Measurements from ENCODE around the gene SLC48A1.

The SLC48A1 gene

DNA sequence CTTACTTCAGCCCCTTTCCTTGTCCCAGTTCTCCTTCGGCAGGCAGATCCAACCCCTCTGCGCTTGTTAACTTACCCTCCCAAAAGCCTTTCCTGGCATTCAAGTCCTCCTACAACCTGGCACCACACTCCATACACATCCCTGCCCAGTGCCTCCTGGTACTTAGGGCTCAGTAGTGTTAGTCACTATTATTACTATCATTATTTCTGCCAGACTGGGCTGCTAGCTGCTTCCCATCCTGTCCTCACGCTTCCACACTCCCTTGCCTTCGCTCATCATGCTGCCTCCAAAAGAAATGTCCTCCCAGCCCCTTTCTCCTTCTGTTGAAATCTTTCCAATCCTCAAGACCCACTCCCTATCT lies 48.3 kb downstream of the SLC48A1 start:
- DNase-seq (ENCODE audit: low read depth in 1 of 2, low spot score in 1 of 2): no peak

DNA sequence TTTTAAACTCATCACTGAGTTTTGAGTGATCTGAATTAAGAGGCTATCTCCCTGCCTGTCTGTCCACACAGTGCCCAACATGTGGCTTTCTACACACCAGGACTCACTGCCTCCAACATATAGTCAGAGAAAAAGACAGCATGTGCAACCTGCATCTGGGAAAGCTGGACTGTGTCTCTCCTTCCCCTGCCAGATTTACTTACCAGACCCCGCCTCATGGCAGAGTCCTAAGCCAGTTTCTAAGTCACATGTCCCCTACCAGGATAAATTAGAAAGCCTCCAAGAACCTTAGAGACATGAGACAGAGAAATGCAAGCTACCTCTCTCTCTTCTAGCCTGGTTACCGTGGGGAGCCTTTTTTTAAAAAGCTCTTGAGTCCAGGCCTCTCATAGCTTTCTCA lies 49.4 kb downstream of the SLC48A1 start:
- no peak for DNase-seq (ENCODE audit: low read depth in 1 of 2, low spot score in 1 of 2)

DNA sequence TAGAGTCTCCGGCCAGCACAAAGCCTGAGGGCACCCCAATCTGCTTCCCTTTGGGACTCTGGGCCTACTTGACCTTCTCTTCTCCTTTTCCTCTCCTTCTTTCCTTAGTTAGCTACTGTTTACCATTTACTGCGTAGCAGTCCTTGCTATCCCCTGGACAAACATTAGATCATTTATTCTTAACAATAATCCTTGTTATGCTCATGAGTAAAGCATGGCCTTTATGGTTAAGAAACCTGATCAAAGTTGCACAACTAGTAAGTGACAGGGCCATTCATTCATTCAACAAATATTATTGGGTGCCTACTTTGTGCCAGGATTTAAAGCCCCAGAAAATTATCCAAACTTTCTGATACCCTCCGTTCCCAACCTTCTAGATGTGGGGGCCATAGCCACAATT lies 49.8 kb downstream of the SLC48A1 start:
- DNase-seq (ENCODE audit: low read depth in 1 of 2, low spot score in 1 of 2): no peak

- DNase-seq (ENCODE audit: low read depth in 1 of 2, low spot score in 1 of 2): no peak
Measured at GRCh38 chr12:47823422-47824086, 50.5 kb downstream of the SLC48A1 start.

GRCh38 chr12:47824198-47824597 lies 51.2 kb downstream of the SLC48A1 start:
- no peak for DNase-seq (ENCODE audit: low read depth in 1 of 2, low spot score in 1 of 2)

GRCh38 chr12:47824635-47825034 lies 51.6 kb downstream of the SLC48A1 start:
- DNase-seq (ENCODE audit: low read depth in 1 of 2, low spot score in 1 of 2): no peak

DNA sequence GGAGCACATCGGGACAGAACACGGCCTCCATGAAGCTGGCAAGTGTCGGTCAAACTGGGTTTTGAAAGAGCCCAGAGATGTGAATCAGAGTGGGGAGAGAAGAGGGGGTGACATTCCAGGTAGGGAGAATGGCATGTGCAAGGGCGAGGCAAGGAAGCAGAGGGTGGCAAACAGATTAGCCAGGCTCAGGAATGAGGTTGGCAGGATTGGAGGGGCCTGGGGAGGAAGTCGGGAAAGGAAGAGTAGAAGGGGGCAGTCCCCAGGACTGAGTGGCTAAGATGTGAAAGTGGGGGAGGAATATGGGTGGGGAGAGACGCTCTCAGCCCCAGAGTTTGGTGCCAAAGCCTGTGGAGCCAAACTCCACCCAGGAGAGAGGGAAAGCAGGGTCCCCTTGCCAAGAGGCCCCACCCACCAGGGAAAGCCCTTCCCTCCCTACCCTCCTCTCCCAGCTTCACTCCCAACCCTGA lies 52.2 kb downstream of the SLC48A1 start:
- DNase-seq (ENCODE audit: low read depth in 1 of 2, low spot score in 1 of 2): no peak

DNA sequence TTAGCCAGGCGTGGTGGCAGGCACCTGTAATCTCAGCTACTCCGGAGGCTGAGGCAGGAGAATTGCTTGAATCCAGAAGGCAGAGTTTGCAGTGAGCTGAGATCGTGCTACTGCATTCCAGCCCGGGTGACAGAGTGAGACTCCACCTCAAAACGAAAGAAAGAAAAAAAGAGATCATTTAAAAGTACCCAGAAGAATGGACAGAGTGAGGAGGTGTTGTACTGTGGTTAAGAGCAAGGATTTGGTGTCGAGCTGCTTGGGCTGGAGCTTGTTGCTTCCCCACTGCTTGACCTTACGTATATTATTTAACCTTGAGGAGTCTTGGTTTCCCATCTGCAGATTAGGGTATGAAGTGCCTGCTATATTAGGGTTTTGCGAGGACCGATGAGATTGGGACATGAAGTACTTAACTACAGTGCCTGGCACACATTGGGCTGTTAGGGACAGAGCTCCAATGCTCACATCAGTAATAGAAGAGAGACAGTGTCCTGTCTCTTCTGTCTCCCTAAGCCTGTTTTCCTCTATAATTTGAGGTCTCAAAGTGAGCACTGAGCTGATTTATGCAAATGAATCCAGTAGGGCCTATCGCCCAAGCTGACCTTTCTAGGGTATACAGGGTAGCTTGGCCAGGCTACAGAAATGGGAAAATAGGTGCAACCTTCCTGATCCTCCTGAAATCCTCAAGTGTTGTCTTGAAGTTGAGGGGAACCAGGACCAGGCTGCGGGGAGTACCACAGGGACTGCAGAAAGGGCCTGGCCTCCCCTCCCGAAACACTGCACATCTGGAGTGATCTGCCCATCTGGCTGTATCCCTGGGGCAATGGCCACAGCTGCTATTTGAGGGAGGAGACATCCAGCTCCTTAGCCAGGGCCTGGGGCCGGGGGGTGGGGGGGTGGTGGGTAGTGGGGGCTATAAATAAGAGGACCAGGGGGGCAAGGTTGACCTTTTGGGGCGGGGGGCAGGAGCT lies 55.3 kb downstream of the SLC48A1 start:
- DNase-seq (ENCODE audit: low read depth in 1 of 2, low spot score in 1 of 2): no peak

DNA sequence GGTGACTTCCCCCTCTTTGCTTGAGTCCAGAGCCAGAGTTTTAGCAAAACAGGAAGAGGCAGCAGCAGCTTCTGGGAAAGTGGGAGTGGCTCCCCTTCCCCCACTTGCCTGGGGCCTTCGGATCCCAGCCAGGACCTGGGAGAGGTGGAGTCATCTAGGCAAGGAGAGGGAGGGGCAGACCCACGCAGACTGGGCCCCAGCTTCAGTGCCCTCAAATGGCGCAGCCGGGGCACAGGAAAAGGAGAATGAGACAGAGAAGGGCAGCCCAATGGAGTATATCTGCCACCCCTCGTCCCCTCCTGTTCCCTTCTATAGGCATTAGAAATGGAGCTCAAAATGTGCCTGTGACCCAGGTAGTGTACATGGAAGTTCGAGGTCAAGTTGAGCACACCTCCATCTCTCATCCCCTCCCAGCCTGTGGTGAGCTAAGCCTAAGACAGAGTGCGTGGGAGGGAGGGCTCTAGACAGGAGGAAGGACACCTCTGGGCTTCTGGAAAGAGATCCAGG lies 56.0 kb downstream of the SLC48A1 start:
- DNase-seq (ENCODE audit: low read depth in 1 of 2, low spot score in 1 of 2): no peak

- DNase-seq (ENCODE audit: low read depth in 1 of 2, low spot score in 1 of 2): no peak
Measured at GRCh38 chr12:47829584-47829983, 56.5 kb downstream of the SLC48A1 start.
